ENCODE data around the gene HSD17B4.
"Not testable (repeated sequence)": the region's sequence is repeated elsewhere in the genome, so short reads cannot be mapped to it uniquely, and the experiment has no call there.

HSD17B4 gene

GRCh38 chr5:119452373-119453039 is at the start of gene HSD17B4:
TSS of gene HSD17B4 (plus strand) at chr5:119452497. CDS start at chr5:119452576, 79 bp downstream.
- peak; percentile 61 to 69 for DNase-seq (ENCODE audit: low read depth in 2 of 2)

GRCh38 chr5:119402555-119402954 is 49.7 kb upstream of the HSD17B4 start:
- DNase-seq (ENCODE audit: low read depth in 2 of 2) = no peak

- no peak for DNase-seq (ENCODE audit: low read depth in 2 of 2)
These were observed 48.3 kb upstream of the HSD17B4 start for GRCh38 chr5:119404033-119404432.

GRCh38 chr5:119405419-119405818 is 46.9 kb upstream of the HSD17B4 start:
- DNase-seq (ENCODE audit: low read depth in 2 of 2) = no peak

- DNase-seq (ENCODE audit: low read depth in 2 of 2) = no peak
These were observed 45.7 kb upstream of the HSD17B4 start for GRCh38 chr5:119406551-119407110.

GRCh38 chr5:119409235-119409815 is 43.0 kb upstream of the HSD17B4 start:
- DNase-seq (ENCODE audit: low read depth in 2 of 2) = no peak

GRCh38 chr5:119410448-119411159 is 41.7 kb upstream of the HSD17B4 start:
- DNase-seq (ENCODE audit: low read depth in 2 of 2) = no peak

GRCh38 chr5:119411361-119412278 is 40.7 kb upstream of the HSD17B4 start:
- DNase-seq (ENCODE audit: low read depth in 2 of 2) = peak in 1 of 2 donors; percentile 44

GRCh38 chr5:119412279-119413227 is 39.7 kb upstream of the HSD17B4 start:
- no peak for DNase-seq (ENCODE audit: low read depth in 2 of 2)

GRCh38 chr5:119414124-119414734 is 38.1 kb upstream of the HSD17B4 start:
- DNase-seq (ENCODE audit: low read depth in 2 of 2) = not testable (repeated sequence)

- DNase-seq (ENCODE audit: low read depth in 2 of 2) = no peak
These were observed 34.2 kb upstream of the HSD17B4 start for GRCh38 chr5:119417891-119418605.

GRCh38 chr5:119418606-119419100 is 33.6 kb upstream of the HSD17B4 start:
- DNase-seq (ENCODE audit: low read depth in 2 of 2) = no peak

- DNase-seq (ENCODE audit: low read depth in 2 of 2) = no peak
These were observed 32.1 kb upstream of the HSD17B4 start for GRCh38 chr5:119420169-119420568.

GRCh38 chr5:119426057-119426456 is 26.2 kb upstream of the HSD17B4 start:
- DNase-seq (ENCODE audit: low read depth in 2 of 2) = no peak

- no peak for DNase-seq (ENCODE audit: low read depth in 2 of 2)
These were observed 25.2 kb upstream of the HSD17B4 start for GRCh38 chr5:119427060-119427459.

GRCh38 chr5:119427596-119427995 is 24.7 kb upstream of the HSD17B4 start:
- not testable (repeated sequence) for DNase-seq (ENCODE audit: low read depth in 2 of 2)

GRCh38 chr5:119428166-119428565 is 24.1 kb upstream of the HSD17B4 start:
- DNase-seq (ENCODE audit: low read depth in 2 of 2) = not testable (repeated sequence)

- not testable (repeated sequence) for DNase-seq (ENCODE audit: low read depth in 2 of 2)
These were observed 23.7 kb upstream of the HSD17B4 start for GRCh38 chr5:119428574-119428973.

GRCh38 chr5:119432674-119433237 is 19.5 kb upstream of the HSD17B4 start:
- DNase-seq (ENCODE audit: low read depth in 2 of 2) = not testable (repeated sequence)
